Measurements from ENCODE around the gene IFT80. TPM values are rescaled to one million over a fixed set of nuclear protein-coding genes. Genes with fewer than 3 reads are reported as not detected.
A peak's percentile ranks its signal among the peaks of the same experiment; 100 is the strongest.

The IFT80 gene
- total RNA-seq (2014; rRNA removed; shearing (Covaris generic)) = 16.7 and 28.8 TPM in 2 replicates

GRCh38 chr3:160399125-160400029, at the start of gene IFT80, which contains the start of gene SMC4:
Gene IFT80 (minus strand): TSS chr3:160399225. CDS start chr3:160384600, 14,625 bp downstream.
Gene SMC4 (plus strand): TSS chr3:160399650. CDS start chr3:160400827, 1,177 bp downstream.

DNA sequence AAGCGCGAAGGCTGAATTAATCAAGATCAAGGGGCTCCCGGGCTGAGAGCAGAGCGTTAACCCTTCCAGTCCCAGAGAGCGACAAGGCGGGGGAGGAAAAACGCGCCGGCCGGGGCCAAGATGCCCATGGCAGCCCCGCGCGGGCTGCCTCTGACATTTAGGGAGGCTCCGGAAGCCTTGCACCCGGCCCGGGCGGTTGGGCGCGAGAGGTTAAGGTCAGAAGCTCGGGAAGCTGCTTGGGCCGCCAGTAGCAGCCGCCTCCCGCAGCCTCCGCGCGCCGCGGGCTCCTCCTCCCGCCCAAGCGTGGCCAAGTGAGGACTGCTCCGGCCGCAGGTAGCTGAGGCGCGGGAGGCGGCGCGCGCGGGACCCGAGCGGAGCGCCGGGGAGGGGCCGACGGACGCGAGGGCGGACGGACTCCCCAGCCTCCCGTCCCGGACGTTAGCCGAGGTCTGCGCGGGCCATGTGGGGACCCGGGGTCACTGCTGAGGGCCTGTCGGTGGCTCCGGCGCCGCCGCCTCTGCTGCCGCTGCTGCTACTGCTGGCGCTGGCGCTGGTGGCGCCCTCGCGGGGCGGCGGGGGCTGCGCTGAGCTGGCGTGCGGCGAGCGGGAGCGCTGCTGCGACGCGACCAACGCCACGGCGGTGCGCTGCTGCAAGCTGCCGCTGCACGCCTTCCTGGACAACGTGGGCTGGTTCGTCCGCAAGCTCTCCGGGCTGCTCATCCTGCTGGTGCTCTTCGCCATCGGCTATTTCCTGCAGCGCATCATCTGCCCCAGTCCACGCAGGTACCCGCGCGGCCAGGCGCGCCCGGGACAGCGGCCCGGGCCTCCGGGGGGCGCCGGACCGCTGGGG, 173.6 kb downstream of the IFT80 start, which contains the start of gene C3orf80:
TSS of gene C3orf80 (plus strand) at position 247 of the 850 bp plus-strand sequence. CDS start at position 461, 214 bp downstream.

Small RNAs within 50 kb of the gene (small RNA-seq; reads per million reads assigned to genes)
- gene MIR15B = 2.8 reads per million, percentile 79 among the genes with 10 or more reads in this experiment
- gene MIR16-2 = 2.3 reads per million, percentile 75 among the genes with 10 or more reads in this experiment

Other genes starting within 250 kb of the IFT80 start
- 0.53 and 1.2 TPM in 2 replicates for gene C3orf80, start 173.8 kb downstream of the IFT80 start, total RNA-seq (2014; rRNA removed; shearing (Covaris generic))
- 162 and 171 TPM in 2 replicates for gene SMC4, start 425 bp upstream of the IFT80 start, total RNA-seq (2014; rRNA removed; shearing (Covaris generic))
- 2.5 and 3.4 TPM in 2 replicates for gene TRIM59, start 50.6 kb upstream of the IFT80 start, total RNA-seq (2014; rRNA removed; shearing (Covaris generic))
- 18.6 and 22.6 TPM in 2 replicates for gene KPNA4, start 166.3 kb upstream of the IFT80 start, total RNA-seq (2014; rRNA removed; shearing (Covaris generic))

All from A375 (cell line).